ENCODE data around the gene RAPH1. TPM values are rescaled to one million over a fixed set of nuclear protein-coding genes. Genes with fewer than 3 reads are reported as not detected.

RAPH1 gene
- total RNA-seq, 1 experiment from 2014 or later, result 16.5 TPM

DNA sequence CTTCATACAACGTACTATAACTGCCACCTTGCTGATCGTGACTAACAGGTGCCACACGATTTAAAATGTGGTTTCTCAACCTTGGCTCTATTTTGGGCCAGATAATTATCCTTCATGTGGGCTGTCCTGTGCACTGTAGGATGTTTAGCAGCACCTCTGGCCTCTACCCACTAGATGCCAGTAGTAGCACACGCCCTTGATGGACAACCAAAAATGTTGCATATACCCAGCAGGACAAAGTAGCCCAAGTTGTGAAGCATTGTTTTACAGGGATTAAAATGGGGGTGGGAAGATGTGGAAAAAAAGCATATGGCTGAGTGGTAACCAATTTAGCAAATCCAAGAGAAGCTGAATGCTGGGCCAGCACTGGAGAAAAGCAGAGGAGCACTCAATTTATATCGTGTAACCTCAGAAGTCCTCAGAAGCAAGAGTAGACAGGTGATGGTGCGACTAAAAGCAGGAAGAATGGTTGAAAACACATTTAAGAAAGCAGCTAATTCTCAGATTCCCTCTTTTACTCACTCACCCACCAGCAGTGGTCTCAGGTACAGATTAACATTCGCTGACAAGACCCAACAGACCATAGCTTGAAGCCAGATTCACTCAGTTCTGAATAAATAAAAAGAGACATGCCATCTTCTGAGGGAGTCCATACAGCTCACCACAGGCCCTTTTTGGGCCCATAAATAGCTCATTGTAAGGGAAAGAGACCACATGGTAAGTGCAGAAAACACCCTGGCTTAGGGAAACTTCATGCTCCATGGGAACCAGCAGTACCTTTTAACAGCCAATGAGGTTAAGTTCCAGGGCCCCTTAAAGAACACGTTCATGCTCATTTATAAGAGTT lies 50.6 kb downstream of the RAPH1 start:
- Histone ChIP-seq H3F3A (ENCODE audit: insufficient read depth, low read depth) (no peaks in the 10 kb centered on the region), H2AFZ (no peak overlapping the region), H3K9me2 (ENCODE audit: insufficient read depth) (no peaks in the 10 kb centered on the region), H3K4me2 (no peak overlapping the region), H3K79me2 (ENCODE audit: low read depth) (no peaks in the 10 kb centered on the region), H3K9me3 (ENCODE audit: insufficient read depth, low read depth) (no peaks in the 10 kb centered on the region), H3K27ac (no peak overlapping the region), H4K20me1 (ENCODE audit: insufficient read depth) (no peaks in the 10 kb centered on the region), H3K27me3 (ENCODE audit: insufficient read depth, low read depth) (no peaks in the 10 kb centered on the region), H3K4me3 (no peak overlapping the region), H3K36me3 (ENCODE audit: low read depth) (no peaks in the 10 kb centered on the region), H3K4me1 (replicated peaks; ENCODE audit: insufficient read depth) (no peaks in the 10 kb centered on the region)
- no TSS peak for BruUV-seq (replicated peaks)
- TF ChIP-seq, protein P1, sequence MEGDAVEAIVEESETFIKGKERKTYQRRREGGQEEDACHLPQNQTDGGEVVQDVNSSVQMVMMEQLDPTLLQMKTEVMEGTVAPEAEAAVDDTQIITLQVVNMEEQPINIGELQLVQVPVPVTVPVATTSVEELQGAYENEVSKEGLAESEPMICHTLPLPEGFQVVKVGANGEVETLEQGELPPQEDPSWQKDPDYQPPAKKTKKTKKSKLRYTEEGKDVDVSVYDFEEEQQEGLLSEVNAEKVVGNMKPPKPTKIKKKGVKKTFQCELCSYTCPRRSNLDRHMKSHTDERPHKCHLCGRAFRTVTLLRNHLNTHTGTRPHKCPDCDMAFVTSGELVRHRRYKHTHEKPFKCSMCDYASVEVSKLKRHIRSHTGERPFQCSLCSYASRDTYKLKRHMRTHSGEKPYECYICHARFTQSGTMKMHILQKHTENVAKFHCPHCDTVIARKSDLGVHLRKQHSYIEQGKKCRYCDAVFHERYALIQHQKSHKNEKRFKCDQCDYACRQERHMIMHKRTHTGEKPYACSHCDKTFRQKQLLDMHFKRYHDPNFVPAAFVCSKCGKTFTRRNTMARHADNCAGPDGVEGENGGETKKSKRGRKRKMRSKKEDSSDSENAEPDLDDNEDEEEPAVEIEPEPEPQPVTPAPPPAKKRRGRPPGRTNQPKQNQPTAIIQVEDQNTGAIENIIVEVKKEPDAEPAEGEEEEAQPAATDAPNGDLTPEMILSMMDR (conservative IDR thresholded peaks at IDR 0.05), result peak; percentile 64
- no peak for TF ChIP-seq EZH2 (IDR thresholded peaks at IDR 0.05; ENCODE audit: low read depth)
- intact Hi-C loops (cut with micrococcal nuclease; ENCODE audit: unreplicated experiment), result loop anchor here (1.0 to 2.0 kb wide), 4 partner anchors 167 to 424 kb away; no protein-coding TSS in a partner anchor
- POLR2A ChIA-PET (ENCODE audit: unreplicated experiment), result interaction anchor here (0.7 kb wide), 1 partner anchor 23 kb away, joined by 4 read pairs; no protein-coding TSS in a partner anchor
- CTCF ChIA-PET, result interaction anchor here (0.7 kb wide), 1 partner anchor 167 kb away, joined by 3 read pairs; no protein-coding TSS in a partner anchor
- DNase-seq, result peak in 1 of 2 experiments; percentile 19

GRCh38 chr2:203480623-203481022 lies 54.5 kb downstream of the RAPH1 start:
- no peak overlapping the region for H3K4me3 ChIP-seq
- H3K27me3 ChIP-seq (ENCODE audit: insufficient read depth, low read depth), result no peaks in the 10 kb centered on the region
- no peaks in the 10 kb centered on the region for H3K4me1 ChIP-seq (replicated peaks; ENCODE audit: insufficient read depth)
- H3F3A ChIP-seq (ENCODE audit: insufficient read depth, low read depth), result no peaks in the 10 kb centered on the region
- H3K27ac ChIP-seq, result no peak overlapping the region
- no peaks in the 10 kb centered on the region for H4K20me1 ChIP-seq (ENCODE audit: insufficient read depth)
- no peaks in the 10 kb centered on the region for H3K9me3 ChIP-seq (ENCODE audit: insufficient read depth, low read depth)
- H3K4me2 ChIP-seq, result no peak overlapping the region
- no TSS peak for BruUV-seq (replicated peaks)
- ChIA-PET POLR2A (ENCODE audit: unreplicated experiment) (no interaction called here), CTCF (no interaction called here)
- no peaks in the 10 kb centered on the region for H3K9me2 ChIP-seq (ENCODE audit: insufficient read depth)
- no peak overlapping the region for H2AFZ ChIP-seq
- intact Hi-C loops (cut with micrococcal nuclease; ENCODE audit: unreplicated experiment), result no loop called here
- no peak for TF ChIP-seq EZH2 (IDR thresholded peaks at IDR 0.05; ENCODE audit: low read depth)
- TF ChIP-seq, protein P1 (conservative IDR thresholded peaks at IDR 0.05), result no peak
- no peaks in the 10 kb centered on the region for H3K36me3 ChIP-seq (ENCODE audit: low read depth)
- no peak for DNase-seq
- no peaks in the 10 kb centered on the region for H3K79me2 ChIP-seq (ENCODE audit: low read depth)

- POLR2A ChIA-PET (ENCODE audit: unreplicated experiment), result no interaction called here
Observed at GRCh38 chr2:203476881-203477280, 58.2 kb downstream of the RAPH1 start.

More at GRCh38 chr2:203476881-203477280, 58.2 kb downstream of the RAPH1 start:
- Histone ChIP-seq H3K27ac (no peak overlapping the region), H3K4me2 (no peak overlapping the region), H4K20me1 (ENCODE audit: insufficient read depth) (no peaks in the 10 kb centered on the region), H3K9me2 (ENCODE audit: insufficient read depth) (no peaks in the 10 kb centered on the region), H2AFZ (no peak overlapping the region), H3K9me3 (ENCODE audit: insufficient read depth, low read depth) (no peaks in the 10 kb centered on the region), H3K4me1 (replicated peaks; ENCODE audit: insufficient read depth) (no peaks in the 10 kb centered on the region), H3K27me3 (ENCODE audit: insufficient read depth, low read depth) (no peaks in the 10 kb centered on the region), H3K36me3 (ENCODE audit: low read depth) (no peaks in the 10 kb centered on the region), H3K79me2 (ENCODE audit: low read depth) (no peaks in the 10 kb centered on the region), H3F3A (ENCODE audit: insufficient read depth, low read depth) (no peaks in the 10 kb centered on the region), H3K4me3 (no peak overlapping the region)
- intact Hi-C loops (cut with micrococcal nuclease; ENCODE audit: unreplicated experiment), result no loop called here
- no TSS peak for BruUV-seq (replicated peaks)
- TF ChIP-seq, protein P1 (conservative IDR thresholded peaks at IDR 0.05), result no peak
- TF ChIP-seq EZH2 (IDR thresholded peaks at IDR 0.05; ENCODE audit: low read depth), result no peak
- DNase-seq, result no peak
- CTCF ChIA-PET, result no interaction called here
